SU-DHL-6 (cell line): Measurements from ENCODE around the gene FGF22.

ENCODE experiments used
- EZH2phosphoT487 ChIP-seq: fragments of 200-600 bp; sonication (generic), shearing (Covaris generic); conservative IDR thresholded peaks from 2 replicates; pipeline ENCODE4 v1.6.1; 2018; ENCODE audit warnings: mild to moderate bottlenecking, antibody characterized with exemption, low read length, moderate library complexity, mixed read lengths
- TF ChIP-seq, protein P1 (sequence below): fragments of 200-600 bp; sonication (generic); IDR thresholded peaks from one replicate; pipeline ENCODE4 v1.5.1; 2017; ENCODE audit warnings: antibody characterized with exemption, mild to moderate bottlenecking, low read length, moderate library complexity; ENCODE audit not compliant: insufficient read depth, poor library complexity, severe bottlenecking

DNA sequence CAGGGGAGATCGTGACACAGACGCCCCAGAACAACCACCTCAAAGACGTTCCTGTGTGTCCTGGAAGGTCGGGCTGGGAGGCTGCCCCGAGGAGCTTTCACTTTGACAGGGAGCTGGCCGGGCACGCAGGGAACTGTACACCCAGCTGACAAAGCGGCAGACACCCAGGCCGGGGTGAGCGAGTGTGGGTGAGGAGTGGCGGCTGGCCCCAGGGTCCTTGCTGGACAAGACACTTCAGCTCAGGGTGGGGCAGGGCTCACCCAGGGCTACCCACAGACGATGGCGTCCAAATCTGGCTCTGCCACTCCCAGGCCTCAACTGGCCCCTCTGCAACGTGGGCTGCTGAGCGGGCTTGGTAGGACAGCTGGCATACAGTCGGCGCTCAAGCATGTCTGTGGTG lies 2.0 kb downstream of the FGF22 start:
- TF ChIP-seq, protein P1, sequence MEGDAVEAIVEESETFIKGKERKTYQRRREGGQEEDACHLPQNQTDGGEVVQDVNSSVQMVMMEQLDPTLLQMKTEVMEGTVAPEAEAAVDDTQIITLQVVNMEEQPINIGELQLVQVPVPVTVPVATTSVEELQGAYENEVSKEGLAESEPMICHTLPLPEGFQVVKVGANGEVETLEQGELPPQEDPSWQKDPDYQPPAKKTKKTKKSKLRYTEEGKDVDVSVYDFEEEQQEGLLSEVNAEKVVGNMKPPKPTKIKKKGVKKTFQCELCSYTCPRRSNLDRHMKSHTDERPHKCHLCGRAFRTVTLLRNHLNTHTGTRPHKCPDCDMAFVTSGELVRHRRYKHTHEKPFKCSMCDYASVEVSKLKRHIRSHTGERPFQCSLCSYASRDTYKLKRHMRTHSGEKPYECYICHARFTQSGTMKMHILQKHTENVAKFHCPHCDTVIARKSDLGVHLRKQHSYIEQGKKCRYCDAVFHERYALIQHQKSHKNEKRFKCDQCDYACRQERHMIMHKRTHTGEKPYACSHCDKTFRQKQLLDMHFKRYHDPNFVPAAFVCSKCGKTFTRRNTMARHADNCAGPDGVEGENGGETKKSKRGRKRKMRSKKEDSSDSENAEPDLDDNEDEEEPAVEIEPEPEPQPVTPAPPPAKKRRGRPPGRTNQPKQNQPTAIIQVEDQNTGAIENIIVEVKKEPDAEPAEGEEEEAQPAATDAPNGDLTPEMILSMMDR = no peak
- no peak for TF ChIP-seq EZH2phosphoT487
